Measurements from ENCODE around the gene ENO1. TPM values are rescaled to one million over a fixed set of nuclear protein-coding genes. Genes with fewer than 3 reads are reported as not detected.
A peak's percentile ranks its signal among the peaks of the same experiment; 100 is the strongest.
"Not testable (repeated sequence)": the region's sequence is repeated elsewhere in the genome, so short reads cannot be mapped to it uniquely, and the experiment has no call there.

The ENO1 gene
- total and polyA plus RNA-seq, 9 donors = 334 to 469 (median 394) TPM

GRCh38 chr1:8900684-8901083 lies 22.2 kb upstream of the ENO1 start:
- not testable (repeated sequence) for H3K4me1 ChIP-seq (ENCODE audit: control insufficient read depth, insufficient read depth, low read length); H3K27me3 ChIP-seq (ENCODE audit: control insufficient read depth, insufficient read depth, low read length); H3K9me3 ChIP-seq (replicated peaks; ENCODE audit: control insufficient read depth, low read depth, low read length); DNase-seq; H3K36me3 ChIP-seq (ENCODE audit: control insufficient read depth, insufficient read depth, low read length); H3K27ac ChIP-seq (ENCODE audit: low read length); H3K4me3 ChIP-seq (ENCODE audit: low read length)
- WGBS (ENCODE audit: insufficient coverage) = 87% methylated on average over 3 of the region's 4 CpGs

GRCh38 chr1:8899046-8899445 lies 20.6 kb upstream of the ENO1 start:
- no peaks in the 10 kb centered on the region for H3K9me3 ChIP-seq (replicated peaks; ENCODE audit: control insufficient read depth, low read depth, low read length)
- H3K4me3 ChIP-seq (ENCODE audit: low read length) = no peak overlapping the region
- no peaks in the 10 kb centered on the region for H3K27me3 ChIP-seq (ENCODE audit: control insufficient read depth, insufficient read depth, low read length)
- no peaks in the 10 kb centered on the region for H3K36me3 ChIP-seq (ENCODE audit: control insufficient read depth, insufficient read depth, low read length)
- no peak for DNase-seq
- H3K27ac ChIP-seq (ENCODE audit: low read length) = no peak overlapping the region
- 93% methylated on average over 4 of the region's 7 CpGs for WGBS (ENCODE audit: insufficient coverage)
- H3K4me1 ChIP-seq (ENCODE audit: control insufficient read depth, insufficient read depth, low read length) = peaks cover 3% of the 10 kb centered on the region

- H3K27me3 ChIP-seq (ENCODE audit: control insufficient read depth, insufficient read depth, low read length) = not testable (repeated sequence)
- WGBS (ENCODE audit: insufficient coverage) = 84% methylated on average over 3 of the region's 5 CpGs
Observed at GRCh38 chr1:8898418-8898817, 19.9 kb upstream of the ENO1 start.

GRCh38 chr1:8897505-8897904 lies 19.0 kb upstream of the ENO1 start:
- H3K27ac ChIP-seq (ENCODE audit: low read length); H3K27me3 ChIP-seq (ENCODE audit: control insufficient read depth, insufficient read depth, low read length); H3K4me1 ChIP-seq (ENCODE audit: control insufficient read depth, insufficient read depth, low read length); H3K9me3 ChIP-seq (replicated peaks; ENCODE audit: control insufficient read depth, low read depth, low read length); DNase-seq; H3K36me3 ChIP-seq (ENCODE audit: control insufficient read depth, insufficient read depth, low read length); H3K4me3 ChIP-seq (ENCODE audit: low read length): not testable (repeated sequence)
- 60% methylated on average over 1 of the region's 4 CpGs for WGBS (ENCODE audit: insufficient coverage)

More at GRCh38 chr1:8898418-8898817, 19.9 kb upstream of the ENO1 start:
- not testable (repeated sequence) for DNase-seq; H3K4me1 ChIP-seq (ENCODE audit: control insufficient read depth, insufficient read depth, low read length); H3K4me3 ChIP-seq (ENCODE audit: low read length); H3K36me3 ChIP-seq (ENCODE audit: control insufficient read depth, insufficient read depth, low read length); H3K27ac ChIP-seq (ENCODE audit: low read length); H3K9me3 ChIP-seq (replicated peaks; ENCODE audit: control insufficient read depth, low read depth, low read length)

GRCh38 chr1:8896775-8897174 lies 18.3 kb upstream of the ENO1 start:
- not testable (repeated sequence) for H3K27me3 ChIP-seq (ENCODE audit: control insufficient read depth, insufficient read depth, low read length); DNase-seq; H3K4me3 ChIP-seq (ENCODE audit: low read length); H3K27ac ChIP-seq (ENCODE audit: low read length); H3K4me1 ChIP-seq (ENCODE audit: control insufficient read depth, insufficient read depth, low read length); H3K36me3 ChIP-seq (ENCODE audit: control insufficient read depth, insufficient read depth, low read length); H3K9me3 ChIP-seq (replicated peaks; ENCODE audit: control insufficient read depth, low read depth, low read length)
- 70% methylated on average over 3 of the region's 3 CpGs for WGBS (ENCODE audit: insufficient coverage)

GRCh38 chr1:8892026-8892425 lies 13.5 kb upstream of the ENO1 start:
- 68% methylated on average over 3 of the region's 6 CpGs for WGBS (ENCODE audit: insufficient coverage)
- Histone ChIP-seq H3K4me1 (ENCODE audit: control insufficient read depth, insufficient read depth, low read length) (peaks cover 15% of the 10 kb centered on the region), H3K27me3 (ENCODE audit: control insufficient read depth, insufficient read depth, low read length) (no peaks in the 10 kb centered on the region), H3K9me3 (replicated peaks; ENCODE audit: control insufficient read depth, low read depth, low read length) (no peaks in the 10 kb centered on the region), H3K4me3 (ENCODE audit: low read length) (no peak overlapping the region), H3K36me3 (ENCODE audit: control insufficient read depth, insufficient read depth, low read length) (no peaks in the 10 kb centered on the region), H3K27ac (ENCODE audit: low read length) (no peak overlapping the region)
- DNase-seq = no peak

- no peak overlapping the region for H3K27ac ChIP-seq (ENCODE audit: low read length)
- WGBS (ENCODE audit: insufficient coverage) = 60% methylated on average over 1 of the region's 3 CpGs
- no peak overlapping the region for H3K4me3 ChIP-seq (ENCODE audit: low read length)
- H3K4me1 ChIP-seq (ENCODE audit: control insufficient read depth, insufficient read depth, low read length) = peaks cover 15% of the 10 kb centered on the region
- no peaks in the 10 kb centered on the region for H3K9me3 ChIP-seq (replicated peaks; ENCODE audit: control insufficient read depth, low read depth, low read length)
- no peaks in the 10 kb centered on the region for H3K36me3 ChIP-seq (ENCODE audit: control insufficient read depth, insufficient read depth, low read length)
- DNase-seq = no peak
- H3K27me3 ChIP-seq (ENCODE audit: control insufficient read depth, insufficient read depth, low read length) = no peaks in the 10 kb centered on the region
Observed at GRCh38 chr1:8891401-8891800, 12.9 kb upstream of the ENO1 start.

- H3K27ac ChIP-seq (ENCODE audit: low read length) = peak overlapping the region; percentile 80
- peak; percentile 85 for DNase-seq
- H3K4me1 ChIP-seq (ENCODE audit: control insufficient read depth, insufficient read depth, low read length) = peaks cover 15% of the 10 kb centered on the region
- H3K4me3 ChIP-seq (ENCODE audit: low read length) = peak overlapping the region; percentile 25
- no peaks in the 10 kb centered on the region for H3K27me3 ChIP-seq (ENCODE audit: control insufficient read depth, insufficient read depth, low read length)
- no peaks in the 10 kb centered on the region for H3K9me3 ChIP-seq (replicated peaks; ENCODE audit: control insufficient read depth, low read depth, low read length)
- no peaks in the 10 kb centered on the region for H3K36me3 ChIP-seq (ENCODE audit: control insufficient read depth, insufficient read depth, low read length)
- 26% methylated on average over 6 of the region's 18 CpGs for WGBS (ENCODE audit: insufficient coverage)
Observed at GRCh38 chr1:8889925-8890785, 11.7 kb upstream of the ENO1 start.

GRCh38 chr1:8889103-8889846 lies 10.8 kb upstream of the ENO1 start:
- no peaks in the 10 kb centered on the region for H3K9me3 ChIP-seq (replicated peaks; ENCODE audit: control insufficient read depth, low read depth, low read length)
- H3K36me3 ChIP-seq (ENCODE audit: control insufficient read depth, insufficient read depth, low read length) = no peaks in the 10 kb centered on the region
- DNase-seq = peak; percentile 68
- no peaks in the 10 kb centered on the region for H3K27me3 ChIP-seq (ENCODE audit: control insufficient read depth, insufficient read depth, low read length)
- H3K27ac ChIP-seq (ENCODE audit: low read length) = peak overlapping the region; percentile 80
- peaks cover 15% of the 10 kb centered on the region for H3K4me1 ChIP-seq (ENCODE audit: control insufficient read depth, insufficient read depth, low read length)
- 94% methylated on average over 1 of the region's 11 CpGs for WGBS (ENCODE audit: insufficient coverage)
- H3K4me3 ChIP-seq (ENCODE audit: low read length) = no peak overlapping the region

- Histone ChIP-seq H3K4me3 (ENCODE audit: low read length) (no peak overlapping the region), H3K27ac (ENCODE audit: low read length) (no peak overlapping the region), H3K36me3 (ENCODE audit: control insufficient read depth, insufficient read depth, low read length) (no peaks in the 10 kb centered on the region), H3K9me3 (replicated peaks; ENCODE audit: control insufficient read depth, low read depth, low read length) (no peaks in the 10 kb centered on the region), H3K4me1 (ENCODE audit: control insufficient read depth, insufficient read depth, low read length) (peaks cover 15% of the 10 kb centered on the region), H3K27me3 (ENCODE audit: control insufficient read depth, insufficient read depth, low read length) (no peaks in the 10 kb centered on the region)
- no CpG with 5 or more reads among the region's 2 CpGs for WGBS (ENCODE audit: insufficient coverage)
- no peak for DNase-seq
Observed at GRCh38 chr1:8886589-8886988, 8.1 kb upstream of the ENO1 start.
